HG02970 (cell line): ENCODE data around the gene NTM.

Experiments
- ATAC-seq: cut with Tn5 transposase; IDR thresholded peaks from one replicate; pipeline ENCODE4 v1.9.1; 2021; ENCODE audit warnings: mild to moderate bottlenecking, moderate library complexity, moderate number of reproducible peaks; ENCODE audit not compliant: unreplicated experiment, low FRiP score

Gene NTM

GRCh38 chr11:132196928-132197327, 826.5 kb downstream of the NTM start:
- no peak for ATAC-seq

GRCh38 chr11:132200353-132200936, 830.0 kb downstream of the NTM start:
- ATAC-seq: no peak

- ATAC-seq: no peak
Observed at GRCh38 chr11:132202621-132203020, 832.2 kb downstream of the NTM start.

- ATAC-seq: no peak
Observed at GRCh38 chr11:132205006-132205405, 834.6 kb downstream of the NTM start.

GRCh38 chr11:132205496-132205895, 835.1 kb downstream of the NTM start:
- ATAC-seq: no peak

GRCh38 chr11:132206993-132207392, 836.6 kb downstream of the NTM start:
- no peak for ATAC-seq

- no peak for ATAC-seq
Observed at GRCh38 chr11:132208477-132209055, 838.2 kb downstream of the NTM start.

GRCh38 chr11:132211479-132211878, 841.1 kb downstream of the NTM start:
- ATAC-seq: no peak

GRCh38 chr11:132217856-132218255, 847.4 kb downstream of the NTM start:
- no peak for ATAC-seq

- ATAC-seq: no peak
Observed at GRCh38 chr11:132220474-132220873, 850.1 kb downstream of the NTM start.

GRCh38 chr11:132222345-132222744, 851.9 kb downstream of the NTM start:
- no peak for ATAC-seq

- no peak for ATAC-seq
Observed at GRCh38 chr11:132226522-132226921, 856.1 kb downstream of the NTM start.

GRCh38 chr11:132228746-132229325, 858.4 kb downstream of the NTM start:
- no peak for ATAC-seq

- no peak for ATAC-seq
Observed at GRCh38 chr11:132231656-132232347, 861.4 kb downstream of the NTM start.

- ATAC-seq: no peak
Observed at GRCh38 chr11:132234878-132235277, 864.5 kb downstream of the NTM start.

- ATAC-seq: no peak
Observed at GRCh38 chr11:132237781-132238180, 867.4 kb downstream of the NTM start.

- no peak for ATAC-seq
Observed at GRCh38 chr11:132238331-132238866, 868.0 kb downstream of the NTM start.

GRCh38 chr11:132240374-132240773, 870.0 kb downstream of the NTM start:
- ATAC-seq: no peak

GRCh38 chr11:132242632-132243031, 872.2 kb downstream of the NTM start:
- no peak for ATAC-seq

GRCh38 chr11:132244846-132245245, 874.4 kb downstream of the NTM start:
- ATAC-seq: no peak
